ENCODE data around the gene FBXO15.

FBXO15 gene

DNA sequence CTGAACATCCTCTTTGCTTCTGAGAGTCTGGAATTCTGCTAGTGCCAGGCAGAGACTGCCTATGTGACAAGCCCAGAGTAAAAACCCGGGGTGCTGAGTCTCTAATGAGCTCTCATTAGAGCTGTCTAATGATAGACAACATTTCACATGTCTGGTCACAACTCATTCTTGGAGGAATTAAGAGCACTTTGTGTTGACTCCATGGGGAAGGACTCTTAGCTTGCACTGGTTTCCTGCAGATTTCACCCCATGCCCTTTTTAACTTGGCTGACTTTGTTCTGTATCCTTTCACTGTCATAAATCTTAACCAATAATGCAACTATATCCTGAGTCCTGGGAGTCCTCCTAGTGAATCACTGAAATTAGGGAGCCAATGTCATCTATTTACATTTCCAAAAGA, 33.5 kb downstream of the FBXO15 start:
- no peak for DNase-seq (ENCODE audit: low read depth in 2 of 3, low spot score in 1 of 3)

DNA sequence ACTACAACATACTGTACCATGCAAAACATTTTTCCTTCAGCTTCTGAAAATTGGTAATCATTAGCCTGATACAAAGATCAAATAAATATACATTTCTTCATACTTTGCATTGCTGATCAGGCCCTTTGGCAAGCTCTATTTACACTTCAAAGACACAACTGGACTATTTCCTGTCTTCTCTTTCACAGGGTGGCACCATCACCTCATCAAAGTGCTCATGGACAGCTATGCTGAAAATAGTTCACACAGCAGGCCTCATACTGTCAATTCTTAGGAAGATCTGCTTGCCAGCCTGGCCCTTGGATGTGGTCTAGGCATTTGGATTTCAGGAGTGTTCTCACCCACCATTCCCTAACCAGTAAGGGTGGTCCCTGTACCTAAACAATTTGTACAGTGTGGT, 33.9 kb downstream of the FBXO15 start:
- no peak for DNase-seq (ENCODE audit: low read depth in 2 of 3, low spot score in 1 of 3)

DNA sequence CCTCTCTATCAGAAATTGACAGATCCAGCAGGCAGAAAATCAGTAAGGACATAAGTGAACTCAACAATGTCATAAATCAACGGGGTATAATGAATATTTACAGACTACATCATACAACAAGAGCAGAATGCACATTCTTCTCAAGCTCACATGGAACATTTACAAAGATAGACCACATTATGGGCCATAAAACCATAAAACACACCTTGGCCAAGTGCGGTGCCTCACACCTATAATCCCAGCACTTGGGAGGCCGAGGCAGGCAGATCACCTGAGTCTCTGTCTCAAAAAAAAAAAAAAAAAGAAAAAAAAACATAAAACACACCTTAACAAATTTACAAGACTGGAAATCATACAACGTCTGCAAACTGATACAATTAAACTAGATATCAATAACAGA, 36.7 kb downstream of the FBXO15 start:
- DNase-seq (ENCODE audit: low read depth in 2 of 3, low spot score in 1 of 3), result no peak

DNA sequence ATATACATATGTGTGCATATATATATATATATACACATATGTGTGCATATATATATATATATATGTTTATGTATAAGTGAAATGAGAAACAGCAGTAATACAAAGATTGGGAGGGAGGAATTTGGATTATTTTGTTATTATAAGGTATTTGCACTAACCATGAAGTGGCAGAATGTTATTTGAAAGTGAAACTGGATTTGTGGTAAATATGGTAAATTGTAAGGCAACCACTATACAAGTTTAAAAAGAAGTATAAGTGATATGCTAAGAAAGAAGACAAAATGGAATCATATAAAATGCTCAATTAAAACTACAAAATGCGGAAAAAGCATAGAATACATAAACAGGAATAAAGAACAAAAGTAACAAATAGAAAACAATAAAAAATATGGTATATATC, 37.5 kb downstream of the FBXO15 start:
- no peak for DNase-seq (ENCODE audit: low read depth in 2 of 3, low spot score in 1 of 3)

DNA sequence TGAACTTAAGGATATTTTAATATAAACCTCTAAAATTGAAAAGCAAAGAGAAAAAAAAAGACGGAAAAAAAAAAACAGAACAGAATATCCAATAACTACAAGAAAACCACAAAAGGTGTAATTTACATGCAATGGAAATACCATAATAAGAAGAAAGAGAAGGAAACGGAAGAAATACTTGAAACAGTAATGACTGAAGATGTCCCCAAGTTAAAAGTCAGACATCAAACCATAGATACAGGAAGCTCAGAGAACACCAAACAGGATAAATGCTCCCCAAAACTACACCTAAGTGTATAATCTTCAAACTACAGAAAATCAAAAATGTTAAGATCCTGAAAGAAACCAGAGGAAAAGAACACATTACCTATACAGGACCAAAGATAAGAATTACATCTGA, 39.2 kb downstream of the FBXO15 start:
- no peak for DNase-seq (ENCODE audit: low read depth in 2 of 3, low spot score in 1 of 3)

DNA sequence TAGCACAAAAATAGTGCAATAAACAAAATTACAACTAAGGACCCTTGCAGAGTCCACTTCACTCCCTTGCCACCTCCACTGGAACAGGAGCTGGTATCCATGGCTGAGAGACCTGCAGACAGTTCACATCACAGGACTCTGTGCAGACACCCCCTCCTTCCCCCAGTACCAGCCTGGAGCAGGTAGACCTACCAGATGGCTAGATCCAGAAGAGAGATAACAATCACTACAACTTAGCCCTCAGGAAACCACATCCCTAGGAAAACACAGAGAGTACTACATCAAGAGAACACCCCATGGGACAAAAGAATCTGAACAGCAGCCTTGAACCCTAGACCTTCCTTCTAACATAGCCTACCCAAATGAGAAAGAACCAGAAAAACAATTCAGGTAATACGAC, 49.8 kb downstream of the FBXO15 start:
- no peak for DNase-seq (ENCODE audit: low read depth in 2 of 3, low spot score in 1 of 3)

DNA sequence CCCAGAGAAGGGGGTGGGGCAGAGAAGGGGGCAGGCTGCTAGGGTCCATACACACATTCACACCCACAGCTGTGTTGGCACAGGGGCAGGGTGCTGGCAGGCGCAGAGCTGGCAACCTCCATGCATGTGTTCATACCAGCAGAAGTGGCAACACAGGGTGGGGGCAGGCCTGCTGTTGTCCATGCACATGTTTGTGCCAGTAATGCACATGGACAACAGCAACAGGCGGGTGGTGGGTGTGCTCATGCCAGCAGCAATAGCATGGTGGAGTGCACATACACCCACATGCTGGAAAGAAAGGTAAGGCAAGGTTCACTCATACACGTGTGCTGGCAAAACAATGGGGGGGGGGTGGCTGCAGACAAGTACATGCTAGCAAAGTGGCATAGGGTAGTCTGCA, 54.7 kb downstream of the FBXO15 start:
- no peak for DNase-seq (ENCODE audit: low read depth in 2 of 3, low spot score in 1 of 3)

DNA sequence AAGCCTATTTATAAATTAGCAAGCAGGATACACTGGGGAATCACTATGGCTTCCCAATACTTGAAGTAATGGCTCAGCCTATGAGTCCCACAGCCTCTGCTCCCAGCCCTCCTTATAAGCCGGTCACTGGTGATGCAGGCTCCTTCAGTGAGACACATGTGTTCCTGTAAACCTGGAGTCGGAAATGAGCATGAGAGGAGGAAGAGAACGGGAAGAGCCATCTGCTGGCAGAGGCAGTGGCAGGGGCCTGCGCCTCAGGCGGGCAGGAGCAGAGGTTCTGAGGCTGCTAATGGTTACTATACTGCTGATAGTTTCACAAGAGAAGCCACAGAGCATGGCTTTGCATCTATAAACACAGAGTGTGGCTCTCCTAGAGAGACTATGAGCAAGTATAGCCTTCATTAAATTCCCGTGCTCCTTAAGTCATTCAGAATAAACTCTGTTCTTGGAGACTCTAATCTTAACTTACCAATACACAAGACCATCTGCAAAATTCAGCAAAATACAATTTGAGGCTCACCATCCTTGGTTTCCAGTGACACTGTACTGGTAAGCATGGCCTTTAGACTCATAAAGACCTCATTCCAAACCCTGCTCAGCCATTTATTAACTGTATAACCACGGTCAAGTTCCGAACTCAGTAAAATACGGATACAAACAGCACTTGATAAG, 63.3 kb downstream of the FBXO15 start:
- DNase-seq (ENCODE audit: low read depth in 2 of 3, low spot score in 1 of 3), result no peak

DNA sequence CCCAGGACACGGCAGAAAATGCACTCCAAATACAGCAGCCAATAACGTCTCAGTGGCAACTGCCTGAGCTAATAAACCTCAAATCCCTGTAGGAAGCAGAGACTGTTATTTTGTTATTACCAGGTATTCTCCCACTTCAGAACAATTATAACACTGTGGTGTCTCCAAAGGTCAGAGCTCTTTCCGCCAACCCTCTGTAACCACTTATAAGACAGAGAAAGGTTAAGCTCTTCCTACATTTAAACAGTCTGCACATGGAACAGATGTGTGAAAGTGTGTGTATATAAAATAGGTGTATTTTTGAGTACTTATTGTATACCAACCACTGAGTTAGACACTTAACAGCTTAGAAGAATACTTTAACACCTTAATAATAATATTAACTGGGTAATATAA, 64.1 kb downstream of the FBXO15 start:
- no peak for DNase-seq (ENCODE audit: low read depth in 2 of 3, low spot score in 1 of 3)

DNA sequence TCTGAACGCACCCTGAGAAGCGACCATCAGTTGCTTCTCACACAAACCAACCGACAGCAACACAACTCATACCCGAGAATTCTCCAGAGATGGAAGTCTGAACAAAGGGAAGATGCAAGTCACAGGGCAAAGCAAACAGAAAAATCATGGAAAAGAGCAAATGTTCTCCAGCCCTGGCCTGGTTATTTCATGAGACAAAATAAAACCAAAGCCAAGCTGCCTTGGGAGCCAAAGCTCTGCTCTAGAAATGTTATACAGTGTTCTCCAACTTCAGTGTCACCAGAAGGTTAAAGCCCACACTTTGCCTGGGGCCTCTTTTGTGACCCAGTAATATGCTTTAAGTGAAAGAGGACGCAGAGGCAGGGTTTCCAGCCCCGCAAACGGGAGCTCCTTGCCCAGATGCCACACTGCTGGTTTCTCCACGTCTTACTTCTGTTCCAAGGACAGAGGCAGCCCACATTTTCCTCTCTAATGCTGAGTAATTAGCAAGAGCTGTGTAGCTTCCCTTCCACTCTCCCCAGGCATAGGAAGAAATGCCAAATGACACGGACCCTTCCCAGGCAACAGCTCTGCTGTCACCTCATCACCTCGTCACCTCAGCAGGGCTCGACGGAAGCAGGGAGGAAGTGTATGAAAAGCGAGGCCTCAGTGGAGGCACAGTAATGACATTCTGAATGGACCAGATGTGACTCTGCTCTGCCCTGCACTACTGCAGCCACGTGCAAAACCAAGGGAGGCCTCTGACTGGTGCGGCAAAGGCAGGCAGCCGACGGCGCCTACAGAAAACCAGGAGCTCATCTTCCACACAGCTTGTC, 64.7 kb downstream of the FBXO15 start:
- DNase-seq (ENCODE audit: low read depth in 2 of 3, low spot score in 1 of 3), result peak in 1 of 3 donors; percentile 19

DNA sequence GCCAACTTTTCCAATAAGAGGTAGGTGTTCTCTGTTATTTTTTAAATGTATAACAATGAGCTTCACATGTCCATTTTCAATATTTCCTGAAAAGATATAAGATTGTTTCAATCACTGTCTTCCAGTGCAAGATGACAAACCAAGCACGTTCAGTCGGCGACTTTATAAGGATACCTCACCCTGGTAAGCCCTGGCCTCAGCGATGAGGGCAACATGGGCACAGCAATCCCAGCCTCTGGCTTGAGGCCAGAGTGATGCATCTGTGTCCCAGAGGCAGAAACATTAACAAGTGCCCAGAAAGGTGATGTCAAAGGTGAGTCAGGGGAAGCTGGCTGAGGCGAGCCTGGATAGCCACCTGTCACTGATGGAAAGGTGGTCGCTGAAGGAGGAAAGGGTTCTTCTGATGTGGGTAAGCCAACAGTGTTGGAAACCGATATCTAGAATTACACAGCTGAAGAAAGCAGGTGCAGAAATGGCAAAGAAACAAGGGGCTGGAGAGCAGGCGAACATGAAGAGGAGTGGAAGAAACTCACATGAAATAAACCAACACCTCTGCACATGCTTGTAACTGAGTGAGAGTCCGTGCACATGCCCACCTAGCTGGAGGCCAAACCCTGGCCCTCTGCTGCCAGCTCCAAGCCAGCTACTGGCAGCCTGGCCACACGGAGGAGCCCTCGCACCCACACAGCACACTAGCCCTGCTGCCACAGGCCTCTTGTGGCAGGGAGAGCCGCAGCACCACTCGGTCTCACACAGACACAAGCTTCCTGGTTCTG, 65.5 kb downstream of the FBXO15 start:
- DNase-seq (ENCODE audit: low read depth in 2 of 3, low spot score in 1 of 3), result peak; percentile 36 to 55 (median 54)

DNA sequence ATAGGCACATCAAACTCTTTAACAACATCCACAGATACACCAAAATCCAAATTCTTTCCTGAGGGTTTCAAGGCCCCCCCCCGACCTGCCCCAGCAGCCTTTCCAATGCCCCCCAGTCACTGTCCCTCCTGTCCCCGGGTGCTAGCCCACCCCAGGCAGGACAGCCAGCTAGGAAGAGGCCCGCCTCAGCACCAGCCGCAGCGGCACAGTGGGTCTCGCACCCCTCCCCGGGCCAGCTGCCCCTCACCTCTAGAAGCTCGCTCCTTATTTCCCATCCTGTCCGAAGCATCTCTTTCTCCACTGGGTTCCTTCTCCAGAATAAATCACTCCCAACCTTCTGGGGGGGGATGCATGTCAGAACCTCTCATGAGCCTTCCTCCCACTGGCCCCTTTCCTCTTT, 69.4 kb downstream of the FBXO15 start:
- DNase-seq (ENCODE audit: low read depth in 2 of 3, low spot score in 1 of 3), result no peak

DNA sequence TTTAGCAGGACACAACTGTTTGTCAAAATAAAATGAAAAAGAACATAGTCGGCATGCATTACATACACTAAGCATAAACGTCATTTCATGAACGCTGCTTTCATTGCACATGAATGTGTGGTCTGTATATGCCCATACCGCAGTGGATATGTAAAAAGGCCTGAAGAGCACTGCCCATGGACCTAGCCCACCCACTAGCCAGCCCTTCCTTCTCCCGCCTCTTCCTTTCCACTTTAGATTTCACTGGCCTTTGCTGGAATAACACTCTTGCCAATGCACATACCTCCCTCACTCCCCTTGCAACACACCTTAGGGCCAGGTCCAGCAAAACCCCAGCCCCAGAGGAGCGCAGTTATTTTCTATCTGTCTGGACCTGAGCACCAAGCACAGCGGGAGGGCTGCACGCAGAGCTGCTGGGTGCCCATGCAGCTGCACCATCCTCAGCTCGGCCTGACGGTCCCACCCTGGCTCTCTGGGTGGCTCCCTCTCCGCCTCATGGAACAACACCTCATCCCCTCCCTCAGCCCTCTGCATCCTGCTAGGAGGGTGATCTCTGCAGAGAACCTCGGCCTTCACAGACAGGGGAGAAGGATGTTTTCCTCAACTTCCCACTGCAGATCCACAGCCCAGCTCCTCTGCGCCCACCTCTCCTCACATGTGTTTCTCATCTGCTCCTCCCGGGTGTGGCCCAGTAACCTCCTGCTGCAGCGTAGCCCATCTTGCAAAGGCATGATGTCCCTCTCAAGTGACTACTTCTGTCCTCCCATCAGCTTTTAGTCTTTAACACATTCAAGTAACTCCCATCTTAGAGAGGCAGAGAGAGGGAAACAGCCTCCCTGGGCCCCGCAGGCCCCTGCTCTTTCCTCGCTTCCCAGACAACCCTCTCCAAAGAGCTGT, 72.7 kb downstream of the FBXO15 start:
- no peak for DNase-seq (ENCODE audit: low read depth in 2 of 3, low spot score in 1 of 3)

DNA sequence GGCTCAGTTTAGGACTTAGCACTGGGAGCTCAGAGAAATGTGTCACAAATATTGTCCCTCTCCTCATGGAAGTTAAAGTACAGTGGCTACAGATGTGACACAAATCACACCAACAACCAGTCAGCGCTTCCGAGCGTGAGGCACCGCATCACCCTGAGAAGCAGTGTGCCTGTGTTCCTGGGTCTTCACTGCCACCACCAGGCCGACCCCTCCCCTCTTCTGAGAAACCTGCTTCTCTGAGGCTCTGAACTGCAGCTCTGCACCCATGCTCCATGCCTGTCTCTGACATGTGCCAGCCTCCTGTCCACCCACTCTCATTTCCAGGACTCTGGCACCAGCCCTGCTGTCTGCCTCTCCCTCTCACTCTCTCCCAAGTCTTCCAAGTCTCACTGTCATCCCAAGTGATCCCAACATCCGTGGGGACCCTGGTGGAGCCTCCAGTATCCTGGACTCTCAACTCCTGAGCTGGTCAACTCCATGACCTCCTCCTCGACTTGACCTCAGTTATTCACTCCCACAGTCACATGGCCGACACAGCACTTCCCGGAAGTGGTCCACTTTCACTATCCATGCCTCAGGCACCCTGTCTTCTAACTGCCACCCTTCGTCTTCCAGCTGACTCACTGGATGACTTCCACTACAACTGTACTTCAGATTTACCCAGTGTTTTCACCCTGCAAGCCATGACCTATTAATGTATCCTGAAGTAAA, 73.5 kb downstream of the FBXO15 start:
- DNase-seq (ENCODE audit: low read depth in 2 of 3, low spot score in 1 of 3), result no peak

DNA sequence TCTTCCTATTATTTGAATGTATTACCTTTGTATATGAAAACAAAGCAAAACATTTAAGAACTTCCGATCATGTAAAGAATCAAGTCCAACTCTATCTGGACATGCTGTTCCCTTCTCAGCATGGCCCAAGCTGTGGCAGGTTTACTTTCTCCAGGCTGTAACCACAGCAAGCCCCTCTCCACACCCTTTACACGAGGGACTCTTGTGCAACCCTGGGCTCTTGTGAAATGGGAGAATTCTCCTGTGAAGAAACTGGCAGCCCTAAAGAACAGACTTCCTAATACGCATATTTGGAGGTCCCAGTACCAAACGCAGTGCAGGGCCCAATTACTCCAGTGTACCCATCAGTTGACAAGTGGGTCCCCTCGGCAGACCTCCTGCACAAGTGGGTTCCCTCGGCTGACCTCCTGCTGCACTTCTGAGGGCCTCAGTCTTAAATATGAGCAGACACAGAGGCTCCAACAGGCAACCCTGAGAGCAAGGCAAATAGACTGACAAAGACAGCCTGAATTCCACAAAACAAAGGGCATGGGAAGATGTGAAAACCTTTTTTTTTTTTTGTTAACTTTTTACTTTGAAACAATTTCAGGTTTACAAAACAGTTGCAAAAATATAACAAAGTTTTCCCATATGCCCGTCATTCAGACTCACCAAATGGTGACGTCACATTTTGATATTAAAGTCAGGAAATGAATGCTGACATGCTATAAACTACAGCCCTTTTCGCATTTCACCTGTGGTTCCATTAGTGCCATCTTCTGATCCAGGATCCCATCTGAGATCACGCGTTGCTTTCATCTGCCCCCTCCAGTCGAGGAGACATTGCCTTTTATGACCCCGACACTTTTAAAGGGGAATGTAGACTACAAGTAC, 78.2 kb downstream of the FBXO15 start:
- DNase-seq (ENCODE audit: low read depth in 2 of 3, low spot score in 1 of 3), result no peak

DNA sequence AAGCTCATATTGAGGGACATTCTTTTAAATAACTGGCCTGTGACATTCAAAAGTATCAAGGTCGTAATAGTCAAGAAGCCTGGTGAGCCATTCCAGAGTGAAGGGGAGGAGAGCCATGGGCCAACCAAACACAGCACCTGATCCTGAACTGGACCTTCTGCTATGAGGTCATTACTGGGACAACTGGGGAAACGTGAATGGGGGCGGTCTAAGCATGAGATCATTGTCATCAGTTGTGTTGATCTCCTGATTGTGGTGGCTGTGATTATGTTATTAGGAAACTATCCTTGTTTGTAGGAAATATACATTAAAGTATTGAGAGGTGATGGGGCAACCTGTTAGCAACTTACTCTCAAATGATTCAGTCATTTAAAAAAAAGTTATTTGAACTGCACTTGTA, 79.3 kb downstream of the FBXO15 start:
- no peak for DNase-seq (ENCODE audit: low read depth in 2 of 3, low spot score in 1 of 3)

DNA sequence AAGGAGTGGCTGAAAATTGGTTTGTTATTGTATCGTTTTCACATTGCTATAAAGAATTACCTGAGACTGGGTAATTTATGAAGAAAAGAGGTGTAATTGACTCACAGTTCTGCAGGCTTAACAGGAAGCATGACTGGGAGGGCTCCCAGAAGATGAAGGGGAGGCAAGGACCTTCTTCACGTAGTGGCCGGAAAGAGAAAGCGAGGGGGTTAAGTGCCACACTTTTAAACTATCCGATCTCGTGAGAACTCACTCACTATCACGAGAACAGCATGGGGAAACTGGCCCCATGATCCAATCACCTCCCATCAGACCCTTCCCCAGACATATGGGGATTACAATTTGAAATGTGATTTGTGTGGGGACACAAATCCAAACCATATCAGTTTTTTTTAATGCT, 81.6 kb downstream of the FBXO15 start:
- peak in 1 of 3 donors; percentile 36 for DNase-seq (ENCODE audit: low read depth in 2 of 3, low spot score in 1 of 3)

DNA sequence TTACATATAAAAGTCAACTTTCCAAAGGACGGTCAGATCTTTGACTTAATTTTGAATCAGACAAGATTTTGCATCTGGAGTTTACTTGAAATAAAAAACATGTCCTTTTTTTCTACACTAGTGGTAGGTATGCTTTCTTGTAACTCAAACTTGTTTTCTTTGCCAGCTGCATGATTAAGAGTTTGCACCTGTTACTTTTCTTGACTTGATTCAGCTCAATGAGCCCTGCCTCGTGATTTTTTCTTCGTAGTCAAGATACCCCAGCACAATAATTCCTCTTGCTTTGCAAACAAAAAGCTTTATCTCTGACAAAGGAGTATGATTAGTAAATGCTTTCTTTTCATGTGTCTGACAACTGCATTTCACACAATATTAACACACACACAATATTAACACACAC, 82.3 kb downstream of the FBXO15 start:
- no peak for DNase-seq (ENCODE audit: low read depth in 2 of 3, low spot score in 1 of 3)

DNA sequence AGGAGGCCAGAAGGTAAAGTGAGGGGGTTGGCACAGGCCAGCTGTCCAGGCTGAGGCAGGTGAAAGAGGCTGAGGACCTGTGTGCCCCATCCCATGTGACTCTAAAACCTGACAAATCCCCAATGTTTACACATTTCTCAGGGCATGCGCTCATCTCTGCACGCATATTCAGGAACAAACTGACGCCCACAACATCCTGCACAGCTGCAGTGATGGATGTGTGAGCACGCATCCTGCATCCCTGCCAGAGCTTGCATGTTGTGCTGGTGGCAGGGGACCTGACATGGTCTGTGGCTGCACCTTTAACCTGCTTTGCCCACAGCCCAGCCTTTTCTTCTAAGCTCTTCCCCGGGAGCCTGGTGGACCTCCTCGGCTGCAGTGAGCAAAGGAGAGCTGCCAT, 83.1 kb downstream of the FBXO15 start:
- peak in 1 of 3 donors; percentile 51 for DNase-seq (ENCODE audit: low read depth in 2 of 3, low spot score in 1 of 3)

All from stimulated activated CD4-positive, alpha-beta T cell treated with anti-CD3 and anti-CD28 coated beads, Interleukin-12 subunit alpha, Interleukin-12 subunit beta, amount 100 ng/mL, for 48 hours (primary cell).